Hepatocyte (in vitro differentiated cells): ENCODE measurements around the gene SPRR2G.

Experiments
- EZH2 ChIP-seq: fragments of 200-600 bp; sonication (generic); IDR thresholded peaks from 2 replicates; pipeline ENCODE4 v1.6.1; 2016; ENCODE audit warnings: antibody characterized with exemption, mild to moderate bottlenecking, borderline replicate concordance
- EZH2phosphoT487 ChIP-seq: fragments of 200-600 bp; sonication (generic); IDR thresholded peaks from one replicate; pipeline ENCODE4 v1.6.1; 2018; ENCODE audit warnings: antibody characterized with exemption, mild to moderate bottlenecking, low read depth, moderate library complexity; ENCODE audit not compliant: unreplicated experiment, severe bottlenecking
- TF ChIP-seq, protein P1 (sequence below): fragments of 200-600 bp; sonication (generic); IDR thresholded peaks from 2 replicates; pipeline ENCODE4 v1.5.1; 2016; ENCODE audit warnings: antibody characterized with exemption, mild to moderate bottlenecking; ENCODE audit not compliant: poor library complexity

DNA sequence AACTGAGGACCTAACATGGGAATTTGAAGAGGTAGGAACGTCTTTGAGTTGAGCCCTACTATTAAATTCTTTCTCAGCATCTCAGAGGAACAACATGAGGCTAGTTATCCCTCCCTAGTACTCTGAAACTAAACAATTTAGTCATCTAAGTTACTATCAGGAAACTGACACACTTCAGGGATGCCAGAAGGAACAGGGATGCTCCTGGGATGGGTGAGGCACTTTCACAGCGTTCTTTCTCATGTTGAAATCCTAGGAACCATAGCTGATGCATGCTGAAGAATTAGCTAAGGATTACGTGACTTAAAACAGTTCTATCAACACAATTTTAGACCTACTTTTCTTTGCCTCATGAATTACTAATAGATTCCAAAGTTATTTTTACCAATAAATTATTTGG is 1.8 kb upstream of the SPRR2G start:
- TF ChIP-seq EZH2, result no peak
- TF ChIP-seq, protein P1, sequence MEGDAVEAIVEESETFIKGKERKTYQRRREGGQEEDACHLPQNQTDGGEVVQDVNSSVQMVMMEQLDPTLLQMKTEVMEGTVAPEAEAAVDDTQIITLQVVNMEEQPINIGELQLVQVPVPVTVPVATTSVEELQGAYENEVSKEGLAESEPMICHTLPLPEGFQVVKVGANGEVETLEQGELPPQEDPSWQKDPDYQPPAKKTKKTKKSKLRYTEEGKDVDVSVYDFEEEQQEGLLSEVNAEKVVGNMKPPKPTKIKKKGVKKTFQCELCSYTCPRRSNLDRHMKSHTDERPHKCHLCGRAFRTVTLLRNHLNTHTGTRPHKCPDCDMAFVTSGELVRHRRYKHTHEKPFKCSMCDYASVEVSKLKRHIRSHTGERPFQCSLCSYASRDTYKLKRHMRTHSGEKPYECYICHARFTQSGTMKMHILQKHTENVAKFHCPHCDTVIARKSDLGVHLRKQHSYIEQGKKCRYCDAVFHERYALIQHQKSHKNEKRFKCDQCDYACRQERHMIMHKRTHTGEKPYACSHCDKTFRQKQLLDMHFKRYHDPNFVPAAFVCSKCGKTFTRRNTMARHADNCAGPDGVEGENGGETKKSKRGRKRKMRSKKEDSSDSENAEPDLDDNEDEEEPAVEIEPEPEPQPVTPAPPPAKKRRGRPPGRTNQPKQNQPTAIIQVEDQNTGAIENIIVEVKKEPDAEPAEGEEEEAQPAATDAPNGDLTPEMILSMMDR, result no peak
- no peak for TF ChIP-seq EZH2phosphoT487
